IMR-90 (cell line): Measurements from ENCODE around the gene CHRNG. TPM values are rescaled to one million over a fixed set of nuclear protein-coding genes. Genes with fewer than 3 reads are reported as not detected.

Experiments used
- ATAC-seq: fragments of 200-7000 bp; cut with Tn5 transposase; 2 replicates; pipeline ENCODE4 v1.9.1; 2020; ENCODE audit warnings: low read depth, mild to moderate bottlenecking, moderate library complexity
- BruUV-seq: library from RNA; stranded (reverse); fragments of 400-500 nt; replicated peaks from 2 replicates; lab custom pipeline; 2021; lab: Mats Ljungman, UMichigan
- CTCF ChIA-PET: fragments of 300-600 bp; formaldehyde crosslinking; extraction: SDS; loops from one replicate; lab custom pipeline; 2021; ENCODE audit warnings: antibody characterized with exemption; lab: Yijun Ruan, JAX
- POLR2A ChIA-PET: fragments of 300-600 bp; sonication (Branson Sonifier 250); formaldehyde crosslinking; loops from one replicate; lab custom pipeline; 2022; ENCODE audit warnings: antibody characterized with exemption; ENCODE audit not compliant: unreplicated experiment; lab: Charles Lee
- DNase-seq: peaks from one replicate; pipeline ENCODE4 v3.0.0; 2013
- H2AFZ ChIP-seq: replicated peaks from 2 replicates; pipeline ENCODE3; 2013; ENCODE audit warnings: low read length, mild to moderate bottlenecking; ENCODE audit not compliant: poor library complexity
- H2AK5ac ChIP-seq: 2 replicates; pipeline ENCODE4 v1.6.1; 2013; ENCODE audit warnings: low read depth, low read length, inconsistent platforms
- H2AK9ac ChIP-seq: replicated peaks from 2 replicates; pipeline ENCODE3; 2013; ENCODE audit warnings: mild to moderate bottlenecking, low read depth, low read length, moderate library complexity; ENCODE audit not compliant: poor library complexity
- H2BK120ac ChIP-seq: 2 replicates; pipeline ENCODE4 v1.6.1; 2013; ENCODE audit warnings: low read depth, low read length, inconsistent platforms
- H2BK15ac ChIP-seq: 3 replicates; pipeline ENCODE4 v1.6.1; 2013; ENCODE audit warnings: low read depth, low read length, inconsistent platforms
- H2BK20ac ChIP-seq: 2 replicates; pipeline ENCODE4 v1.6.1; 2013; ENCODE audit warnings: low read depth, mild to moderate bottlenecking, inconsistent platforms, low read length, moderate library complexity
- H2BK5ac ChIP-seq: 2 replicates; pipeline ENCODE4 v1.6.1; 2013; ENCODE audit warnings: mild to moderate bottlenecking, low read depth, low read length, inconsistent platforms; ENCODE audit not compliant: poor library complexity, severe bottlenecking
- H3K14ac ChIP-seq: replicated peaks from 2 replicates; pipeline ENCODE4 v1.6.1; 2013; ENCODE audit warnings: low read depth, low read length, inconsistent platforms
- H3K18ac ChIP-seq: 2 replicates; pipeline ENCODE4 v1.6.1; 2013; ENCODE audit warnings: low read depth, low read length, control low read depth
- H3K23ac ChIP-seq: 2 replicates; pipeline ENCODE4 v1.6.1; 2013; ENCODE audit warnings: low read depth, low read length, inconsistent platforms
- H3K27ac ChIP-seq: 2 replicates; pipeline ENCODE4 v1.5.1; 2013; ENCODE audit warnings: mild to moderate bottlenecking, control low read depth, low read length; ENCODE audit not compliant: insufficient read depth
- H3K27me3 ChIP-seq: 2 replicates; pipeline ENCODE4 v1.6.1; 2013; ENCODE audit warnings: low read length; ENCODE audit not compliant: control insufficient read depth, insufficient read depth
- H3K36me3 ChIP-seq: 2 replicates; pipeline ENCODE4 v1.6.1; 2013; ENCODE audit warnings: low read length, mixed read lengths; ENCODE audit not compliant: control insufficient read depth, insufficient read depth
- H3K4ac ChIP-seq: 2 replicates; pipeline ENCODE4 v1.6.1; 2013; ENCODE audit warnings: low read depth, low read length, inconsistent platforms
- H3K4me1 ChIP-seq: 2 replicates; pipeline ENCODE4 v1.6.1; 2013; ENCODE audit warnings: low read length, mixed read lengths; ENCODE audit not compliant: control insufficient read depth, insufficient read depth
- H3K4me2 ChIP-seq: 2 replicates; pipeline ENCODE4 v1.6.1; 2013; ENCODE audit warnings: low read depth, mild to moderate bottlenecking, control low read depth, low read length, moderate library complexity
- H3K4me3 ChIP-seq: 2 replicates; pipeline ENCODE4 v1.5.1; 2013; ENCODE audit warnings: low read depth, mild to moderate bottlenecking, control low read depth, low read length, moderate library complexity; ENCODE audit not compliant: insufficient read depth
- H3K56ac ChIP-seq: 2 replicates; pipeline ENCODE4 v1.6.1; 2013; ENCODE audit warnings: low read length, inconsistent platforms; ENCODE audit not compliant: insufficient read depth; ENCODE audit errors: extremely low read depth
- H3K79me1 ChIP-seq, 2 experiments: 2 replicates each; pipeline ENCODE4 v1.6.1; 2013; ENCODE audit warnings: low read length in 2 of 2, inconsistent platforms in 1 of 2, low read depth in 1 of 2
- H3K9ac ChIP-seq: 2 replicates; pipeline ENCODE4 v1.6.1; 2013; ENCODE audit warnings: low read depth, low read length, control low read depth
- H3K9me1 ChIP-seq: 2 replicates; pipeline ENCODE4 v1.6.1; 2013; ENCODE audit warnings: low read length, inconsistent platforms; ENCODE audit not compliant: insufficient read depth
- H3K9me3 ChIP-seq: 2 replicates; pipeline ENCODE4 v1.6.1; 2013; ENCODE audit warnings: low read length; ENCODE audit not compliant: control insufficient read depth, insufficient read depth
- H4K20me1 ChIP-seq: 2 replicates; pipeline ENCODE4 v1.6.1; 2013; ENCODE audit warnings: low read length, inconsistent platforms; ENCODE audit not compliant: insufficient read depth
- H4K5ac ChIP-seq: 2 replicates; pipeline ENCODE4 v1.6.1; 2013; ENCODE audit warnings: mild to moderate bottlenecking, low read depth, low read length, control low read depth
- H4K8ac ChIP-seq, 2 experiments: 2 replicates each; pipeline ENCODE4 v1.6.1; 2013; ENCODE audit warnings: low read depth in 2 of 2, low read length in 2 of 2, control low read depth in 1 of 2, inconsistent platforms in 1 of 2
- H4K91ac ChIP-seq: 2 replicates; pipeline ENCODE4 v1.6.1; 2013; ENCODE audit warnings: low read depth, low read length, inconsistent platforms; ENCODE audit not compliant: insufficient read depth
- BHLHE40 ChIP-seq: fragments of 150-350 bp; IDR thresholded peaks from 2 replicates; pipeline ENCODE4 v1.6.1; 2016; ENCODE audit warnings: mild to moderate bottlenecking, low read depth, low read length
- CEBPB ChIP-seq: IDR thresholded peaks from 2 replicates; pipeline ENCODE4 v1.6.1; 2012; ENCODE audit warnings: low read depth, low read length, improper control_type of control experiment
- CHD1 ChIP-seq: IDR thresholded peaks from 2 replicates; pipeline ENCODE4 v1.6.1; 2012; ENCODE audit warnings: low read depth, low read length, improper control_type of control experiment
- CTCF ChIP-seq: conservative IDR thresholded peaks from 2 replicates; pipeline ENCODE4 v1.5.1; 2012; ENCODE audit warnings: mild to moderate bottlenecking, low read depth, low read length, improper control_type of control experiment
- ELK1 ChIP-seq: fragments of 150-350 bp; IDR thresholded peaks from 2 replicates; pipeline ENCODE4 v1.6.1; 2016; ENCODE audit warnings: low read depth, mild to moderate bottlenecking, low read length, moderate library complexity, borderline replicate concordance
- FOS ChIP-seq: fragments of 150-350 bp; IDR thresholded peaks from 2 replicates; pipeline ENCODE4 v1.6.1; 2016; ENCODE audit warnings: low read depth, low read length
- MAFK ChIP-seq: IDR thresholded peaks from 2 replicates; pipeline ENCODE4 v1.6.1; 2012; ENCODE audit warnings: low read depth, low read length, improper control_type of control experiment
- MAZ ChIP-seq: IDR thresholded peaks from 2 replicates; pipeline ENCODE4 v1.6.1; 2012; ENCODE audit warnings: low read depth, mild to moderate bottlenecking, low read length, improper control_type of control experiment, moderate library complexity, borderline replicate concordance
- MXI1 ChIP-seq: IDR thresholded peaks from 2 replicates; pipeline ENCODE4 v1.6.1; 2012; ENCODE audit warnings: low read depth, mild to moderate bottlenecking, low read length, moderate library complexity, borderline replicate concordance
- NFE2L2 ChIP-seq: fragments of 150-350 bp; IDR thresholded peaks from 2 replicates; pipeline ENCODE4 v1.6.1; 2016; ENCODE audit warnings: low read depth, mild to moderate bottlenecking, low read length
- POLR2A ChIP-seq: IDR thresholded peaks from 2 replicates; pipeline ENCODE4 v1.6.1; 2012; ENCODE audit warnings: mild to moderate bottlenecking, low read depth, low read length
- RAD21 ChIP-seq: IDR thresholded peaks from 2 replicates; pipeline ENCODE4 v1.6.1; 2012; ENCODE audit warnings: low read length, improper control_type of control experiment
- RCOR1 ChIP-seq: IDR thresholded peaks from 2 replicates; pipeline ENCODE4 v1.6.1; 2012; ENCODE audit warnings: mild to moderate bottlenecking, low read length, improper control_type of control experiment; ENCODE audit not compliant: insufficient replicate concordance
- RFX5 ChIP-seq: IDR thresholded peaks from 2 replicates; pipeline ENCODE4 v1.8.0; 2012; ENCODE audit warnings: low read depth, mild to moderate bottlenecking, low read length, moderate library complexity
- SMC3 ChIP-seq: fragments of 150-350 bp; IDR thresholded peaks from 2 replicates; pipeline ENCODE4 v1.6.1; 2016; ENCODE audit warnings: low read depth, mild to moderate bottlenecking, antibody characterized with exemption, low read length, moderate library complexity
- USF2 ChIP-seq: fragments of 150-350 bp; IDR thresholded peaks from 2 replicates; pipeline ENCODE4 v1.6.1; 2017; ENCODE audit warnings: mild to moderate bottlenecking, antibody characterized with exemption, low read length, low read depth
- WGBS, 2 experiments: methylation state at CpG; one replicate each; pipeline versions ENCODE4 v1.1.5 to v1.1.7; 2013; ENCODE audit warnings: missing lambda C conversion rate in 2 of 2; ENCODE audit not compliant: insufficient read length in 1 of 2; ENCODE audit errors: extremely low coverage in 2 of 2; 5-methylcytosine and 5-hydroxymethylcytosine counted together
- dilution Hi-C: fragments of 300-500 bp; cut with HindIII; formaldehyde crosslinking; loops from one replicate; pipeline ENCODE4 v1.14.3; 2018; ENCODE audit warnings: low sequenced_read_pairs; ENCODE audit not compliant: unreplicated experiment
- in situ Hi-C: fragments of 300-500 bp; cut with MboI; formaldehyde crosslinking; loops from 3 replicates; pipeline ENCODE4 v1.14.3; 2019; ENCODE audit warnings: low sequenced_read_pairs, inconsistent platforms, mixed read lengths
- intact Hi-C: fragments of 100-400 bp; cut with micrococcal nuclease; formaldehyde crosslinking; loops from 2 replicates; pipeline ENCODE4 v1.10.0; 2022
- polyA plus RNA-seq, 3 experiments: library from polyadenylated mRNA; depleted of rRNA; stranded (reverse); fragments of >200 nt; gene quantifications; 2 replicates each; pipeline ENCODE4 v1.2.3, GENCODE V29; 2012; ENCODE audit warnings: low replicate concordance in 1 of 3
- total RNA-seq: library from RNA; depleted of rRNA; stranded (reverse); fragments of >200 nt; gene quantifications from 2 replicates; pipeline ENCODE4 v1.2.3, GENCODE V29; 2012

Gene CHRNG
- total and polyA plus RNA-seq, 2 of the 4 experiments (the other 2 are of a cell fraction): not detected

- H3K9ac ChIP-seq: no peak overlapping the region
- BruUV-seq: no TSS peak
- no peak overlapping the region for H3K27ac ChIP-seq
- H3K56ac ChIP-seq: no peak overlapping the region
- ChIA-PET POLR2A (no interaction called here), CTCF (no interaction called here)
- dilution Hi-C loops (no loop called here), intact Hi-C loops (no loop called here), in situ Hi-C loops (no loop called here)
- H2AFZ ChIP-seq: no peak overlapping the region
- no peak for TF ChIP-seq CEBPB
- TF ChIP-seq CHD1: no peak
- no peak for TF ChIP-seq RFX5
- no peak for TF ChIP-seq MAZ
- no peak for TF ChIP-seq RCOR1
- TF ChIP-seq RAD21: no peak
- no peak for TF ChIP-seq FOS
- no peak for TF ChIP-seq MAFK
- TF ChIP-seq NFE2L2: no peak
- no peak for TF ChIP-seq CTCF
- no peak for TF ChIP-seq BHLHE40
- no peak for TF ChIP-seq POLR2A
- no peak for TF ChIP-seq MXI1
- no peak for TF ChIP-seq ELK1
- TF ChIP-seq USF2: no peak
- TF ChIP-seq SMC3: no peak
- no peak overlapping the region for H3K14ac ChIP-seq
- no peaks in the 10 kb centered on the region for H3K79me1 ChIP-seq
- DNase-seq: no peak
- no peak overlapping the region for H4K8ac ChIP-seq
- no peak overlapping the region for H2BK120ac ChIP-seq
- no peak overlapping the region for H2BK20ac ChIP-seq
- ATAC-seq: no peak
- H3K9me1 ChIP-seq: no peaks in the 10 kb centered on the region
- no peaks in the 10 kb centered on the region for H4K20me1 ChIP-seq
- H3K4me1 ChIP-seq: no peaks in the 10 kb centered on the region
- no peak overlapping the region for H3K23ac ChIP-seq
- H2AK5ac ChIP-seq: no peak overlapping the region
- H3K27me3 ChIP-seq: peaks cover 39% of the 10 kb centered on the region
- H3K36me3 ChIP-seq: no peaks in the 10 kb centered on the region
- H2AK9ac ChIP-seq: no peak overlapping the region
- no peak overlapping the region for H3K4me2 ChIP-seq
- no peak overlapping the region for H3K4me3 ChIP-seq
- no peak overlapping the region for H3K4ac ChIP-seq
- no peaks in the 10 kb centered on the region for H3K9me3 ChIP-seq
- H2BK15ac ChIP-seq: no peak overlapping the region
- 20% methylated on average over 1 of the region's 5 CpGs; no CpG with 5 or more reads in 1 of the 2 experiments for WGBS, 2 experiments
- H4K91ac ChIP-seq: no peak overlapping the region
- H3K18ac ChIP-seq: no peak overlapping the region
- H2BK5ac ChIP-seq: no peak overlapping the region
- no peak overlapping the region for H4K5ac ChIP-seq
Observed at GRCh38 chr2:232513353-232513752, 26.1 kb upstream of the CHRNG start.
